CD4-positive, alpha-beta T cell treated with Interleukin-4 for 4 hours (primary cell): ENCODE data around the gene NOC2L.
"Not testable (repeated sequence)": the region's sequence is repeated elsewhere in the genome, so short reads cannot be mapped to it uniquely, and the experiment has no call there.

Source experiments
- DNase-seq: peaks from one replicate; pipeline ENCODE4 v3.0.0-alpha.2; 2020

The NOC2L gene

DNA sequence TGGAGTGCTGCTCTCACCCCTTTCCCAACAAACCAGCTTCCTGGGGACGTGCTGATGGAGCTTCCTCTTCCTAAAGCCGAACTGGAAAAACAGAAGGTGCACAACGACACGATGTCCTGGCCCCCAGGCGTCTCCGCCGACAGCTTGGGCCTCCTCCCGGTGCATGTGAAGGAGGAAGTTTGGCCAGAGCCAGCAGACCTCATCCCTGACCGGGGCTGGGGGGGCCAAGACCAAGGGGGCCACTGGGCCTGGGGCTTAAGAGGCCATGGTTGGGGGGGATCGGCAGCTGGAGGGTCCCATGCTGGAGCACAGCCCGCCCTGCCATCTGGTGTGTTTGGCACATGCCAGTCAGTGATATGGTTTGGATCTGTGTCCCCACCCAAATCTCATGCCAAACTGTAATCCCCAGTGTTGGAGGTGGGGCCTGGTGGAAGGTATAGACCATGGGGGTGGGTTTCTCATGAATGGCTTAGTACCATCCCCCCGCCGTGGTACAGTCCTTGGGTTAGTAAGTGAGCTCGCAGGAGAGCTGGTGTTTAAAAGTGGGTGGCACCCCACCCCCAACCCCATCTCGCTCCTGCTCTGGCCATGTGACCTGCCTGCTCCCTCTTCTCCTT, 34.4 kb upstream of the NOC2L start:
- no peak for DNase-seq

DNA sequence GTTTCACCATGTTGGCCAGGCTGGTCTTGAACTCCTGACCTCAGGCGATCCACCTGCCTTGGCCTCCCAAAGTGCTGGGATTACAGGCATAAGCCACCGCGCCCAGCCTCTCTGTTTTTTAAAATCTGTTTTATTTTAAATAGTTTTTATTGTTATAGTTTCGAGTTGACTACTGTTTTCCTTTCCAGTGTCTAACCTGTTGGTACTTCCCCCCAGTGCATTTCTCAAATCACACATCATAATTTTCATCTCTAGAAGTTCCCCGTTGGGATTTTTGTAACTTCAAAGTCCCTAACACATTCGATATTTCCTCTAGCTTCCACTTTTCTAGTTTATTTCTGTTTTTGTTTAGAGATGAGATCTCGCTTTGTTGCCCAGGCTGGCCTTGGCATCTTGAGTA, 33.3 kb upstream of the NOC2L start:
- no peak for DNase-seq

DNA sequence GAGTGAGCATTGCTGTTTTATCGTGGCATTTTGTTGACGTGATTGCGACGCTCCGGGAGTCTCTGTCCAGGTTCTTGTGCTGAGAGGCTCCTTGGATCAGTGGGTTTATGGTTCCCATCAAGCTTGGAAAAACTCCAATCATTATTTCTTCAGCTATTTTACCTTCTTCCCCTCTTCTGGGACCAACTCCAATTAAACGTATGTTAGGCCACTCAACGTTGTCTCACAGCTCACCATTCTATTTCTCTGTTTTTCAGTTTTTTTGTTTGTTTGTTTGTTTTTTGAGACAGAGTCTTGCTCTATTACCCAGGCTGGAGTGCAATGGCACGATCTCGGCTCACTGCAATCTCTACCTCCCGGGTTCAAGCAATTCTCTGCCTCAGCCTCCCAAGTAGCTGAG, 32.8 kb upstream of the NOC2L start:
- DNase-seq, result no peak

DNA sequence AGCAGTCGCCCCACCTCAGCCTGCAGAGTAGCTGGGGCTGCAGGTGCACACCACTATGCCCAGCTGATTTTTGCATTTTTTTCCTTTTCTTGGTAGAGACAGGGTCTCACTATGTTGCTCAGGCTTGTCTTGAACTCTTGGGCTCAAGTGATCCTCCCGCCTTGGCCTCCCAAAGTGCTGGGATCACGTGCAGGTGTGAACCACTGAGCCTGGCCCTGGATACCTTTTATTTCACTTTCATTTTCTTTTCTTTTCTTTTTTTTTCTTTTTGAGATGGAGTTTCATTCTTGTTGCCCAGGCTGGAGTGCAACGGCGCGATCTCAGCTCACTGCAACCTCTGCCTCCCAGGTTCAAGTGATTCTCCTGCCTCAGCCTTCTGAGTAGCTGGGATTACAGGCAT, 32.2 kb upstream of the NOC2L start:
- DNase-seq, result not testable (repeated sequence)

DNA sequence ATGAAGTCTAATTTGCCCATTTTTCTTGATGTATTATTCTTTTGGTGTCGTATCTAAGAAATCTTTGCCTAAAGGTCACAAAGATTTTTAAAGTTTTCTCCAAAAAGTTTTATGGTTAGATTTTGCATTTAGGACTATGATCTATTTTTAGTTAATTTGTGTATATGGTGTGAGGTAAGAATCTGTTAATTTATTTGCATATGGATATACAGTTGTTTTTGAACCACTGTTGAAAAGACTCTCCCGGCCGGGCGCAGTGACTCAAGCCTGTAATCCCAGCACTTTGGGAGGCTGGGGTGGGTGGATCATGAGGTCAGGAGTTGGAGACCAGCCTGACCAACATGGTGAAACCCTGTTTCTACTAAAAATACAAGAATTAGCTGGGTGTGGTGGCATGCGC, 29.0 kb upstream of the NOC2L start:
- not testable (repeated sequence) for DNase-seq

DNA sequence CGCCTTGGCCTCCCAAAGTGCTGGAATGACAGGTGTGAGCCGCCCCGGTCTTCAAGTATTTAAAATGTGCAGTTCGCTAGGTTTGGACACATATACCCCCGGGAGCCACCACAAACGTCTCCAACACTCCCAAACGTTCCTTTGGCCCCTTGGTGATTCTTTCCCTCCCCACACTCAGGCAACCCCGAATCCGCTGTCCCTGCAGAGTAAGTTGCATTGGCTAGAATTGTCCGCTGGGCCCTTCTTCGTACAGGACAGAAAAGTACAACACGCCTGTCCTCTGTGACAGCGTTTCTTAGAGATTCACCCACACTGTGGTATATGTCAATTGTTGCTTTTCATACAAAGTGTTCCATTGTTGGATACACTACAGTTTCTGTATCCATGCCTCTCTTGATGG, 26.1 kb upstream of the NOC2L start:
- no peak for DNase-seq

DNA sequence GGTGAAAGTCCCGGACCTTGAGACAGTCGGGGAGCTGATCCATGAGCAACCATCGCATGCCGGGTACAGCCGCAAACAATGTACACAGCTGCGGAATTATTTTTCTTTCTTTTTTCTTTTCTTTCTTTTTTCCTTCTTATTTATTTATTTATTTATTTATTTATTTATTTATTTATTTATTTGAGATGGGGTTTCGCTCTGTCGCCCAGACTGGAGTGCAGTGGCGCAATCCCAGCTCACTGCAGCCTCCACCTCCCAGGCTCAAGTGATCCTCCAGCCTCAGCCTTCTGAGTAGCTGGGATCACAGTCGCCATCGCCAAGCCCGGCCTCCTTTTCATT, 25.4 kb upstream of the NOC2L start:
- no peak for DNase-seq

DNA sequence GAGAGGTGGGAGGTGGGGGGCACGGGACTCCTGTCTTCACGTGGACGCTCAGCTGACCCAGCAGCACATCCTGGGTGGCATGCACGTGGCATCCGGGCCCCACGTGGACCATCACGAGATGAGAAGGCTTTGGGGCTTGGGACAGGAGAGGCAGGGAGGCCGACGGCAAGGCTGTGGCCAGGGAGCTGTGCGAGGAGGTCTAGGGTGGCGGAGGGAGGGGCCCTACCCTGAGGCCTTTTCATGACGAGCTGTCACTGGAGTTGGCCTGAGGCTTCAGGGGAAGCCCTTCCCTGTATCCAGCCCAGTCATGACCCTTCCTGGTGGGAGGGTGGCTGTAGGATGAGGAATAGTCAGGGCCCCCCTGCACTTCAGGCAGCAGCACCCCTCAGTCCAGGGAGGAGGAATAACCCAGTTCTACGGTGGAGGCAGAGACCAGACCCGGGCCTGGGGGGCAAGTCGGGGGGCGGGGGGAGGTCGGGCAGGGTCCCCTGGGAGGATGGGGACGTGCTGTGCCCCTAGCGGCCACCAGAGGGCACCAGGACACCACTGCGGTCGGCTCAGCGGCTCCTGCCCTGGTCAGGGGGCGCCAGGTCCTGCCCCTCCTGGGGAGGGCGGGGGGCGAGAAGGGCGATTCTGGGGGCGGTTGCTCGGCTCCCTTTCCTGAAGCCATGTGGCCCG, 24.9 kb upstream of the NOC2L start:
- DNase-seq, result peak; percentile 40

DNA sequence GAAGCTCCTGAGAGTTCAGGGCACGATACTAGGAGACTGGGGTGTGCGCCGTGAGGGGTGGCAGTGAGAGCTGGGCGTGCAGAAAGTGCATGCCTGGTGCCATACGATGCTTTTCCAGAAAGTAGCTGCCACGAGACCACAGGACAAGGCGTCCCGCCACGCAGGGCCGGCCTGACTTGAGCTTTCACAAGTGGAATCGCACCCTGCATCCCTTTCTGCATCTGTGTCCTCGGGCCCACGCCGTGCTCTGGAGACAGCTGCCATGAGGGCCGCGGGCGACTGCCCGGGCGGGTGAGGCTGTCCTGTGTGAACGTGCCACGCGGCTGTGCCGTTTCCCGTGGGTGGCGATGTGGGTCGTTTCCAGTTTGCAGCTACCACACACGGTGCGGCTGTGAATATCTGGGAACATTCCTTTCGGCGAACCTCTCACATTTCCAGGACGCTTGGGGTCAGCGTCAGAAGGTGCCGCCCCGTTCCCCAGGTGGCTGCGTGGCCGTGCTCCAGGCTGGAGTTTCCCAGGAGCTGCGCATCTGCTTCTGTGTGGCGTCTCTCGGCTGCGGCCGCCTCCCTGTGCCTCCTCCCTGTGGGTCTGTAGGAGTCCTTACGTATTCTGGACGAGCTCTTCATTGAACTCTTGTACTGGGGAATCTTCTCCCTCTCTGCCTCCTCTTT, 23.8 kb upstream of the NOC2L start:
- DNase-seq, result no peak

DNA sequence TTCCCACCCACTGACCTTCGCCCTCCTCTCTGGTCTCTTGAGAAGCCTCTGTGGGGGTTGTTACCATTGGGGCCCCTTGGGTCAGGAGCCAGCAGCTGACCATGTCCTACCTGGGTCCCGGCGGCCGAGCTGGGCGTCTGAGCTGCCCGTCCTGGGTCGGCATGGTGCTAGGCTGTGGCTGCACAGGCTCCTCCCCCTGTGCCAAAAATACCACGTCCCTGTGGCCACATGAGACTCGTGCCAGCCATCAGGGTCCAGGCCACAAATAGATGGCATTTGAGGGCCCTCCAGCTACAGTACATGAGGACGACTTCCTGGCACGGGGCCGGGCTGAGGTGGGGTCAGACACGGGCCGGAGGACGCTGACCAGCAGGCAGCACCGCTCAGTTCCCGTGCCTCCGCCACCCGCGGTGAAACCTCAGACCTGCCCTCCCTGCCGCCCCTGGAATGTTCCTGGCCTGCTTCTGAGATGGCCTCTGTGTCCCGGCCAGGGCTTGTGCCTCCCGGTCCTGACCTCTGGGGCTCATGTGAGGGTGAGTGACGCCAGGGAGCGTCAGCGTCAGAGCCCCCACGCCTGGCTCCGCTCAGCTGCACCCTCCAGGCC, 23.0 kb upstream of the NOC2L start, which contains the start of gene PERM1:
PERM1 (minus strand) TSS at position 139 of the 604 bp plus-strand sequence. CDS start 1,064 bp downstream, outside the sequence.
- no peak for DNase-seq

DNA sequence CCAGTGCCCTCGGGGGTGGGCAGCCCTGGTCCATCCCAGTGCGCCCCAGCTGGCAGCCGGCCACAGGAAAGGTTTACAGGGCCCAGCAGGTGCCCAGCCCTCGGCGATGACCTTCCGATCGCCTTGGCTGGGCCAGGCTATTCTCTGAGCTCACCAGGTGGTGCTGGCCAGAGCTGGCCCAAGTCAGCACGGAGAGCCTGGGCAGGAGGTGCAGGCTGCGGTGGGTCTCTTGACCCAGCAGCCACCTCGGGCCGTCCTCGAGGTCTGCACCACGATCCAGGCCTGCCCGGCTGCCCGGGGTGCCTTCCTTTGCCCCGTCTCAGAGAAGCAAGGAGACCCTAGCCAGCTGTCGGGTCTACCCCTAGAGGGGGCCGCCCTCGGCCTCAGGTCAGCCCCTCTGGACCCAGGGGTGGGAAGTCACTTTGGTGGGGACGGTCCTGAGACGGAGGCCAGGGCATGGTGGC, 22.5 kb upstream of the NOC2L start:
- DNase-seq, result no peak

DNA sequence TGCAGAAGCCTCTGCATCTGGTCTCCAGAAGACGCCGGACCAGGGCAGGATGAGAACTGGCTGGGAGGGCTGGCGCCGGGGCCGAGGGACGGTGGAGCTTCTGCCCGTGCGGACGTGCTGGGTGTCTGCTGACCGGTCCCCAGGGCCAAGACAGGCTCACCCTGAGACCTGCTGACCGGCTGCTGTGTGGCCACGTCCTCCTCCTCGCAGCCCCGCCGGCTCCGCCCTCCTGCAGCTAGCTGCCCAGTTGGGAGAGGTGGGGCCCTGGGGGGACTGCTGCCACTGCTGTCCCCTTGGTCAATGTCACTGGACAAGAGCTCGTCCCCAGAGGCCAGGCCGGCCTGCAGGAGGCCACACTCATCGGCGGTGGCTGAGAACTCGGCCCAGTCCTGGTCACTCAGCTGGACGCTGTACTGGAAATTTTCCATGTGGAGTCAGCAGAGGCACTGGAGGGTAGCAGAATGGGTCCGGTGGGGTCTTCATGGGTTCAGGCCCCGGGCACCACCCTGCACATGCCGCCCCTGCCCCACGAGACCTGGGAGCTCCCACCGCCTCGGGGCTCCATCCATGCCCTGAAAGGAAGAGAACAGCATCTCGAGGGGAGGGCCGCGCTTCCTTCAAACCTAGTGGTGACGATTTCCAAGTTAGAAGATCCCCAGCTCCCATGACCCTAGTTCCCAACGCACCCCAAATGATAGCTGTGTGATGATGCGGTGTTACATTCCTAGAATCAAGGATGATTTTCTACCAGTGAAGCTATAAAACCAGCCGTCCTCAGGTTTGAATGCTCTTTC, 21.7 kb upstream of the NOC2L start:
- DNase-seq, result no peak

DNA sequence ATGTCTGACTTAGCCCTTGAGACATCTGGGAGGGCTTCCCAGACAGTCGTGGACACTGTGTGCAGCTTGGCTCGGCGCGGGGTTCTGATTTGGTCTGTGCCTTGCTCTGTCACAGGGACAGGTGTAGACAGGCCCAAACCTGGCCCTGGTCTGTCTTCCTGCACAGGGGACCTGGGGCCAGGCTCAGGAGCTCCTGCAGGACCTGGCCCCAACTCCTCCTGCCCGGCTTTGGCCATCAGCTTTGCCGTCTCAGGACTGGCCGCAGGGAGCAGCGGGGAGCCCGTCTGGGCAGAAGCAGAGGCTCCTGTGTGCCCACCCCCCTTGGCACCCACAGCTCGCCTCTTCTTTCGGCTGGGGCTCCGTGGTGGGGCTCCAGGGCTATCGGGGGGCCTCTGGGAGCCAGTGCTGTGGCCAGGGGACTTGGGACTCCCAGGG, 21.1 kb upstream of the NOC2L start:
- no peak for DNase-seq

DNA sequence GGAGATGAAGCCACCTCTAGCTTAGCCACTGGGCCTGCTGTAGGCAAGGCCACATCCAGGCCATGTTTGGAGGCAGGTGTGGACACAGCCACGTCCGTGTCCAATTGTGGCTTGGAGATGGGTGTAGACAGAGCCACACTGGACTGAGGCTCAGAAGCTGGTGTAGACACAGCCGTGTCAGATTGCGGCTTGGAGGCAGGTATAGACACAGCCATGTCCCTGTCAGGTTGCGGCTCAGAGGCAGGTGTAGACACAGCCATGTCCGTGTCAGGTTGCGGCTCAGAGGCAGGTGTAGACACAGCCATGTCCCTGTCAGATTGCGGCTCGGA, 20.7 kb upstream of the NOC2L start:
- DNase-seq, result no peak

DNA sequence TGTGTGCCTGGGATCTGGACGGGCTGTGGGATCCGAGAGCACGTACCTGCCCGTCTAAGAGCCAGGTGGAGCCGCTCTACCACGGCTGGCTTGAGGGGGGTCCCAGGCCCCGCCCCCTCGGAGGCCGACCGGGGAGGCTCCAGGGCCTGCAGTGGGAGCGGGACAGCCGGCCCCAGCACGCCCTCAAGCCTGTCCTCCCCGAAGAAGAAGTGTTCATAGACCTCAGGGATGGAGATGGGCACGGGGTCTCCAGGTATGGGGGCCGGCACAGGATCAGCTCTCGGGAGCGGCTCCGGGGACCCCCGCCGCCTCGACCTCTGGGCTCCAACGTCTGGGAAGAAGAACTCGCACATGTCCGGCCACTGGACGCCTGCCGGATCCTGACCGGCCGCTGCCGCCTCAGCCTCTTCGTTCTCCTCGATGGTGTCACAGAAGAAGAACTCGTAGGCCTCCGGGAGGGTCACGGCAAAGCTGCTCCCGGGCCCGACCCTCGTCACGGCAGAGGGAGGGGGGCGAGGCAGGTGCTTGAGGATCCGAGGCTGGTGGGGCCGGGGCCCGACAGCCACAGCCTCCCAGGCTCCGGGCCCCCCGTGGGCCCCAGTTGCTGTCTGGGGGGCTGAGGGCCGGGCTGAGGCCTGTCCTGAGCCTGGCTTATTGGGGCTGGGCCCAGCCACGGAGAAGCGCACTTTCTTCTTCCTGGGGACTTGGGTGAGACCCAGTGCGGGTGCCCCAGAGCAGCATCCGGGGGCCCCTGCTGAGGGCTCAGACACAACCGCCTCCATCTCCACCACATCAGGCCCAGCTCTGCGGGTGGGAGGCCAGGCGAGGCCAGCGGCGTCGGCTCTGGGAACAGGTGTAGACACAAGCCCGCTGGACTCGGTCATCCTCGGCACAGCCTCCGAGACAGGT, 20.0 kb upstream of the NOC2L start:
- no peak for DNase-seq

DNA sequence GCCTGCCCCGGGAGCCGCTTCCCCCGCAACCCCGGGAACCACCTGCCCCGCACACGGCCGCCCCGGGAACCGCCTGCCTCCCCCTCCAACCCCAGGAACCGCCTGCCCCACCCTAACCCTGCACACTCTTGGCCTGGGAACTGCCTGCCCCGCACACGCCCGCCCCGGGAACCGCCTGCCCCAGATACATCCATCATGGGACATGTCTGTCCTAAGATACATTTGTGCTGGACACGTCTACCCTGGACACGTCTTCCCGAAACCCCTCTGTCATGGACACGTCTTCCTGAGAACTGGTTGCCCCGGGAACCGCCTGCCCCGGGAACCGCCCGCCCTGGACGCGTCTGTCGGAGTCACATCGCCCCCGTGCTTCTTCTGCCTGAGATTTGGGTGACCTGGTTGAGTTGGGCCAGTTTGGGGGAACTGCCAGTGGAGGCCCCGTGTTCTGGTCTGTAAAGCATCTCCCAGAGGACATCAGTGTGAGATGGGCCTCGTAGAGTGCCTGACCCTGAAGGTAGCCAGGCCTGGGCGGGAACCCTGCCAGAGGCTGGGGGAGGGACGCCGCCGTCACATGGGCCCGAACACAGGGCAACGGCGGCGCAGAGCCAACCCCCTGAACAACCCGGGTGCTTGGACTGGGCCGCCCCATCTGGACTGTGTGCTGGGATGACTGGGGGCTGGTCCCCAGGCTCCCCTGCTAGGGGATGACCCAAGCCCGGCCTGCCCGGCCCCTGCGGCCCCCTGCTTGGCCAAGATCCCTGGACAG, 19.2 kb upstream of the NOC2L start:
- no peak for DNase-seq

DNA sequence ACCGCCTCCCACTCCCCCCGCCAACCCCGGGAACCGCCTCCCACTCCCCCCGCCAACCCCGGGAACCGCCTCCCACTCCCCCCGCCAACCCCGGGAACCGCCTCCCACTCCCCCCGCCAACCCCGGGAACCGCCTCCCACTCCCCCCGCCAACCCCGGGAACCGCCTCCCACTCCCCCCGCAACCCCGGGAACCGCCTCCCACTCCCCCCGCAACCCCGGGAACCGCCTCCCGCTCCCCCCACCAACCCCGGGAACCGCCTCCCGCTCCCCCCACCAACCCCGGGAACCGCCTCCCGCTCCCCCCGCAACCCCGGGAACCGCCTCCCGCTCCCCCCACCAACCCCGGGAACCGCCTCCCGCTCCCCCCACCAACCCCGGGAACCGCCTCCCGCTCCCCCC, 17.7 kb upstream of the NOC2L start:
- DNase-seq, result not testable (repeated sequence)

DNA sequence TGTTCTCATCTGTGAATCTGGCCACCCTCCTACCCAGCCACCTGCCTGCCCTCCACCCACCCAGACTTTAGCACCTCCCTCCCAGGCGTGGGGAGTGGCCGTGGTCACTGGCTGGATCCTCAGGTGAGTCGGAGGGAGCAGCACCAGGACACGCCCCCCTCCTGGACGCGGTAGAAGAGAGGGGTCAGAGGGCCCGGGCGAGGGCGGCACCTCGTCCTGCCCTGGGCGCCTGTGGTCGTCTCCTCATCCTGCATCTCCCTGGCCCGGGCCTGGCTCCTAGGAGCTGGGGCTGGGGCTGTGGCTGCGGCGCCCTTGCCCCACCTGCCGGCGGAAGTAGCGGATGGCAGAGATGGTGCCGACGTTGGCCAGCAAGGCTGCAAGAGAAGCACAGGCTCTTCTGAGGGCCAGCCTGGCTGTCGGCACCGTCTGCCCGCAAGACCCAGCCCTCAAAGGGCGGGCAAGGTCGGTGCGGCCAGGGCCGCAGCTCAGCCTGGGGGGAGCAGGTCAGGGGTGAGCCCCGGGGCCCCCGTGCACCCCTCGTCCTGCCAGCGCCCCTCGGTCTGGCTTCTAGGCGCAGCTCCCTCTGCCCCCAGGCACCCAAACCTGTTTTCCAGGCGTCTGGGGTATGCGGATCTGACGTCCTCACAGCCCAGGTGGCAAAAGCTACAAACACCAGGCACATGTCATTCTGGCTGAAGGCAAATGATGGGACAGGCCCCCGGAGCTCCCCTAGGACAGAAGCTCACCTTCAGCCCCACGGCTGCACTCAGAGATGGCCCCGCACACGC, 17.0 kb upstream of the NOC2L start:
- DNase-seq, result peak; percentile 57

DNA sequence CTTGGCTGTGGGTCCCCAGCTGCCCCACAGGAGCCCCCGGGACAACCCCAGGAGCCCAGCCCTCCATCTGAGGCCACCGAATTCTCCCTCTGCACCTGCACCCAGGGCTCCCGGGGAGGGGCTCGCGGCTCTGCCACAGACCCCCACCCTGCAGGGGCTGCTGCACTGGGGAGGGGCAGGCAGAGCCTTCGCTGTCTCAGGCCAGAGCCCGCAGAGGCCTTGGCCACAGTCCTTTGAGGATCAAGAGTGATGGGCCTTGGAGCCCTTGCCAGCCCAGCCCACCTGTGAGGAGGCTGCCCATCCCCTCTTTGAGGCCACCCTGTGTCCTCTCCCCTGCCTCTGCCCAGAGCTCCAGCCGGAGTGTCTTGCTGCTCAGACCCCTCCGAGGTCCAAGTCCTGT, 16.3 kb upstream of the NOC2L start:
- DNase-seq, result no peak

DNA sequence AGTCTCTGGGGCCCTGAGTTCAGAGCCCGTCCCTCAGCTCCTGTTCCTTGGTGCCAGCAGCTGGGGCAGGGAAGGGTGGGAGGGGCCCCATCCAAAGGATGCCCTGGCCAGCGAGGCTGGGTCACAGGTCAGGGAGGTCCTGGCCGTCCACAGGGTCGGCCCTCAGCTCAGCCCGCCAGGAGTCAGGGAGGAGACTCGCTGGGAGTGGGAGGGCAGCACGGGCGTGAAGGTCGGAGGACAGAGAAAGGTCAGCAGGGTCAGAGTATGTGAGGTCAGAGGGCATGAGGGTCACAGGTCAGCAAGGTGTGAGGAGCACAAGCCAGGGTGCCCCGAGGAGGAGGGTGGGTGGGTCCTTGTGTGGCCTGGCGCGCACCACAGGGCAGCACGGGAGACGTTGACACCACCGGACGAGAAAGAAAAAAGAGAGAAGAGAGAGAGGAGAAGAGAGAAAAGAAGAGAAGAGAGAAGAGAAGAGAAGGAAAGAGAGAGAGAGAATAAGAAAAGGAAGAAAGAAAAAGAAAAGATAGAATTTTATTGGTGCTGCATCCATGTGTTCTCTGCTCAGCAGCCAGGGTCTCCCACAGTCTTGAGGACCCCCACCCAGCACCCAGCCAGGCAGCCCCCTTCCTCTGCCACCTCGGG, 15.8 kb upstream of the NOC2L start:
- DNase-seq, result no peak
